Breast epithelium (tissue), 3 donors: ENCODE data around the gene PDE4D.

Experiments
- POLR2A ChIP-seq: fragments of 450-650 bp; IDR thresholded peaks from one replicate; pipeline ENCODE4 v1.6.1; 2016; ENCODE audit warnings: antibody characterized with exemption, mild to moderate bottlenecking, moderate library complexity
- TF ChIP-seq, protein P1 (sequence below), 3 donors: fragments of 450-650 bp; IDR thresholded peaks; one replicate each; pipeline ENCODE4 v1.5.1; 2016 to 2017; ENCODE audit warnings: antibody characterized with exemption in 3 of 3, mild to moderate bottlenecking in 3 of 3, moderate library complexity in 3 of 3

DNA sequence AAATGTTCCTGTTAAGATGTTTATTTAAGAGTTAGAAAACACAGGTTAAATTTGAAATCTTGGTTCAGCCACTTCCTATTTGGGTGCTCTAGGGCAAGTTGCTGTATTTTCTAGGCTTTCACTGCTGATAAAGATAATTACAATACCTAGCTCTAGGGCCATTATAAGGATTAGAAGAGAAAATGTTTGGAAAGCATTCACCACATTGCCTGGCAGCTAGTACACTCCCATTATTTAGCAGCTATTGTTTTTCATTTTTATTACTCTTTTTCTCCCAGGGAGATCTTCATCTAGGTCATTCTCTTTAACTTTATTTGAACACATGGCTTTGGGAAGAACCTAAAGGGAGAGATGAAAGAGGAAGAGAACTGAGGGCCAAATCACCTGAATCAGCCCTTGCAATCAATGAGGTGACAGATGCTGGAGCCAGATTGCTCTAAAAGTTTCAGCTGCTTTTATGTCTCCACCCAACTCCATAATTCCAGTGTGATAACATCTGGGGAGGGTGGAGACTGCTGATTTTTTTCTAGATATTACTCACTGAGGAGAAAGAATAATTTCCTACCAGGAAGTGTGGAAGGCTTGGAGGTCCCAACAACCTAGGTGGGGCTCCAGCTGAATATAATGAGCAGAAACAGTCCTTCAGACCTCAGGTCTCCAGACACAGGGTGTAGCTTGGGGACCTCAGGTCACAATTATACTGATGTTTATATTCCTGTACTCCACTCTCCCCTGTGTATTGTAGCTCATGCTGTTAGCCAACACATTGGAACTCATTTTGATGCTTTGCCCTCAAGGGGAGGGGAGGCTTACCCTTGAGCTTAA lies 670.6 kb downstream of the PDE4D start:
- TF ChIP-seq, protein P1, sequence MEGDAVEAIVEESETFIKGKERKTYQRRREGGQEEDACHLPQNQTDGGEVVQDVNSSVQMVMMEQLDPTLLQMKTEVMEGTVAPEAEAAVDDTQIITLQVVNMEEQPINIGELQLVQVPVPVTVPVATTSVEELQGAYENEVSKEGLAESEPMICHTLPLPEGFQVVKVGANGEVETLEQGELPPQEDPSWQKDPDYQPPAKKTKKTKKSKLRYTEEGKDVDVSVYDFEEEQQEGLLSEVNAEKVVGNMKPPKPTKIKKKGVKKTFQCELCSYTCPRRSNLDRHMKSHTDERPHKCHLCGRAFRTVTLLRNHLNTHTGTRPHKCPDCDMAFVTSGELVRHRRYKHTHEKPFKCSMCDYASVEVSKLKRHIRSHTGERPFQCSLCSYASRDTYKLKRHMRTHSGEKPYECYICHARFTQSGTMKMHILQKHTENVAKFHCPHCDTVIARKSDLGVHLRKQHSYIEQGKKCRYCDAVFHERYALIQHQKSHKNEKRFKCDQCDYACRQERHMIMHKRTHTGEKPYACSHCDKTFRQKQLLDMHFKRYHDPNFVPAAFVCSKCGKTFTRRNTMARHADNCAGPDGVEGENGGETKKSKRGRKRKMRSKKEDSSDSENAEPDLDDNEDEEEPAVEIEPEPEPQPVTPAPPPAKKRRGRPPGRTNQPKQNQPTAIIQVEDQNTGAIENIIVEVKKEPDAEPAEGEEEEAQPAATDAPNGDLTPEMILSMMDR (IDR thresholded peaks at IDR 0.05), result no peak
- TF ChIP-seq POLR2A, result no peak
